GM06990 (cell line): ENCODE results near the gene PLXNB2.

Experiments used
- DNase-seq: peaks from one replicate; pipeline ENCODE4 v3.0.0-alpha.2; 2011; ENCODE audit not compliant: insufficient read length; ENCODE audit errors: extremely low read depth
- H3K27me3 ChIP-seq: replicated peaks from 2 replicates; pipeline ENCODE4 v1.6.0; 2011; ENCODE audit warnings: low read length; ENCODE audit not compliant: control insufficient read depth, insufficient read depth
- H3K36me3 ChIP-seq: 2 replicates; pipeline ENCODE4 v1.5.1; 2011; ENCODE audit warnings: low read length; ENCODE audit not compliant: control insufficient read depth, insufficient read depth
- H3K4me3 ChIP-seq: replicated peaks from 2 replicates; pipeline ENCODE4 v1.5.1; 2011; ENCODE audit warnings: low read depth, mild to moderate bottlenecking, control low read depth, low read length
- CTCF ChIP-seq: IDR thresholded peaks from 2 replicates; pipeline ENCODE4 v1.5.1; 2011; ENCODE audit warnings: low read length, control low read depth, mild to moderate bottlenecking, inconsistent platforms; ENCODE audit not compliant: insufficient read depth, poor library complexity, severe bottlenecking

Gene PLXNB2

GRCh38 chr22:50262460-50262911, 45.0 kb downstream of the PLXNB2 start:
- no peak for DNase-seq
- no peak for TF ChIP-seq CTCF

GRCh38 chr22:50261615-50262459, 45.6 kb downstream of the PLXNB2 start, which contains the start of gene MAPK12:
MAPK12 (minus strand) TSS chr22:50261683; CDS start chr22:50261509, 174 bp downstream.
- H3K27me3 ChIP-seq, result no peaks in the 10 kb centered on the region
- no peak for TF ChIP-seq CTCF
- H3K36me3 ChIP-seq, result no peaks in the 10 kb centered on the region; the same call in none of the 2 replicates
- peak within 1 kb of the TSS; percentile 76 for H3K4me3 ChIP-seq
- peak; percentile 69 for DNase-seq

More at GRCh38 chr22:50262460-50262911, 45.0 kb downstream of the PLXNB2 start:
- no peaks in the 10 kb centered on the region for H3K27me3 ChIP-seq
- H3K4me3 ChIP-seq, result no peak overlapping the region
- no peaks in the 10 kb centered on the region; the same call in none of the 2 replicates for H3K36me3 ChIP-seq

- TF ChIP-seq CTCF, result no peak
- Histone ChIP-seq H3K27me3 (no peaks in the 10 kb centered on the region), H3K4me3 (peak overlapping the region; percentile 76), H3K36me3 (no peaks in the 10 kb centered on the region; the same call in none of the 2 replicates)
- peak; percentile 68 for DNase-seq
Measured at GRCh38 chr22:50260801-50261614, 46.4 kb downstream of the PLXNB2 start.

- Histone ChIP-seq H3K27me3 (no peaks in the 10 kb centered on the region), H3K36me3 (no peaks in the 10 kb centered on the region; the same call in none of the 2 replicates), H3K4me3 (peak overlapping the region; percentile 76)
- DNase-seq, result no peak
- no peak for TF ChIP-seq CTCF
Measured at GRCh38 chr22:50260434-50260800, 47.0 kb downstream of the PLXNB2 start.

GRCh38 chr22:50259302-50259701, 48.1 kb downstream of the PLXNB2 start:
- no peak for DNase-seq
- Histone ChIP-seq H3K4me3 (no peak overlapping the region), H3K27me3 (no peaks in the 10 kb centered on the region), H3K36me3 (no peaks in the 10 kb centered on the region; the same call in none of the 2 replicates)
- no peak for TF ChIP-seq CTCF
